Activated T-cell treated with anti-CD3 and anti-CD28 coated beads for 1 hour (primary cell): ENCODE measurements around the gene LLGL2.

Experiments used
- DNase-seq: peaks from one replicate; pipeline ENCODE4 v3.0.0-alpha.2; 2020; ENCODE audit warnings: low read depth

The LLGL2 gene

GRCh38 chr17:75552425-75553294 is 27.2 kb downstream of the LLGL2 start:
- no peak for DNase-seq

- DNase-seq, result no peak
Observed at GRCh38 chr17:75553295-75554110, 28.0 kb downstream of the LLGL2 start.

- no peak for DNase-seq
Observed at GRCh38 chr17:75555679-75556153, 30.2 kb downstream of the LLGL2 start.

- no peak for DNase-seq
Observed at GRCh38 chr17:75557075-75557851, 31.8 kb downstream of the LLGL2 start.

- no peak for DNase-seq
Observed at GRCh38 chr17:75557852-75558665, 32.6 kb downstream of the LLGL2 start.

GRCh38 chr17:75558666-75559530 is 33.4 kb downstream of the LLGL2 start:
- no peak for DNase-seq

- DNase-seq, result no peak
Observed at GRCh38 chr17:75559958-75560533, 34.5 kb downstream of the LLGL2 start.

GRCh38 chr17:75561927-75562603 is 36.6 kb downstream of the LLGL2 start:
- DNase-seq, result no peak

GRCh38 chr17:75563063-75563758 is 37.7 kb downstream of the LLGL2 start:
- DNase-seq, result no peak

GRCh38 chr17:75564195-75564594 is 38.7 kb downstream of the LLGL2 start:
- no peak for DNase-seq

- DNase-seq, result no peak
Observed at GRCh38 chr17:75565066-75565465, 39.6 kb downstream of the LLGL2 start.

GRCh38 chr17:75565618-75566017 is 40.1 kb downstream of the LLGL2 start:
- no peak for DNase-seq

GRCh38 chr17:75566416-75566815 is 40.9 kb downstream of the LLGL2 start:
- DNase-seq, result no peak

- no peak for DNase-seq
Observed at GRCh38 chr17:75566834-75567233, 41.3 kb downstream of the LLGL2 start.

- DNase-seq, result no peak
Observed at GRCh38 chr17:75568412-75569255, 43.1 kb downstream of the LLGL2 start.

- no peak for DNase-seq
Observed at GRCh38 chr17:75570034-75570676, 44.7 kb downstream of the LLGL2 start.

- no peak for DNase-seq
Observed at GRCh38 chr17:75570772-75571171, 45.3 kb downstream of the LLGL2 start.
